ENCODE measurements around the gene TAC3.
A peak's percentile ranks its signal among the peaks of the same experiment; 100 is the strongest.
"Not testable (repeated sequence)": the region's sequence is repeated elsewhere in the genome, so short reads cannot be mapped to it uniquely, and the experiment has no call there.

TAC3 gene

GRCh38 chr12:57033431-57033830, 17.1 kb upstream of the TAC3 start:
- no peak for DNase-seq

- DNase-seq = no peak
Measured at GRCh38 chr12:57031789-57032188, 15.5 kb upstream of the TAC3 start.

GRCh38 chr12:57031138-57031725, 14.9 kb upstream of the TAC3 start:
- DNase-seq = no peak

GRCh38 chr12:57029457-57029856, 13.1 kb upstream of the TAC3 start:
- DNase-seq = no peak

GRCh38 chr12:57027805-57028153, 11.4 kb upstream of the TAC3 start:
- DNase-seq = no peak

- DNase-seq = no peak
Measured at GRCh38 chr12:57027011-57027804, 10.9 kb upstream of the TAC3 start.

- DNase-seq = no peak
Measured at GRCh38 chr12:57025196-57025595, 8.9 kb upstream of the TAC3 start.

GRCh38 chr12:57022324-57022723, 6.0 kb upstream of the TAC3 start:
- not testable (repeated sequence) for DNase-seq

GRCh38 chr12:57019983-57020719, 3.8 kb upstream of the TAC3 start:
- DNase-seq = no peak

GRCh38 chr12:57018906-57019305, 2.6 kb upstream of the TAC3 start:
- no peak for DNase-seq

GRCh38 chr12:57018353-57018752, 2.0 kb upstream of the TAC3 start:
- DNase-seq = not testable (repeated sequence)

GRCh38 chr12:57012600-57013465, 3.5 kb downstream of the TAC3 start:
- DNase-seq = no peak

- DNase-seq = no peak
Measured at GRCh38 chr12:57011438-57012424, 4.6 kb downstream of the TAC3 start.

- DNase-seq = no peak
Measured at GRCh38 chr12:57010627-57011247, 5.6 kb downstream of the TAC3 start.

- DNase-seq = no peak
Measured at GRCh38 chr12:57009949-57010626, 6.2 kb downstream of the TAC3 start.

- DNase-seq = peak in 1 of 2 experiments; percentile 68
Measured at GRCh38 chr12:57008178-57008577, 8.2 kb downstream of the TAC3 start.

- peak in 1 of 2 experiments; percentile 42 for DNase-seq
Measured at GRCh38 chr12:57006809-57007475, 9.4 kb downstream of the TAC3 start.

- DNase-seq = peak in 1 of 2 experiments; percentile 42
Measured at GRCh38 chr12:57005980-57006808, 10.1 kb downstream of the TAC3 start, which contains the start of gene ZBTB39. ZBTB39 (minus strand) TSS chr12:57006546; CDS start chr12:57004917, 1,629 bp downstream.

GRCh38 chr12:57004651-57005050, 11.7 kb downstream of the TAC3 start:
- DNase-seq = no peak
